ENCODE results near the gene SRRM4. TPM values are rescaled to one million over a fixed set of nuclear protein-coding genes. Genes with fewer than 3 reads are reported as not detected.

Gene SRRM4
- polyA plus RNA-seq, 12 donors = 0.12 to 1.2 (median 0.26) TPM; not detected in 1

GRCh38 chr12:119115296-119115905, 134.1 kb downstream of the SRRM4 start:
- DNase-seq = peak; percentile 29

- no peak for DNase-seq
Measured at GRCh38 chr12:119117936-119118335, 136.6 kb downstream of the SRRM4 start.

DNA sequence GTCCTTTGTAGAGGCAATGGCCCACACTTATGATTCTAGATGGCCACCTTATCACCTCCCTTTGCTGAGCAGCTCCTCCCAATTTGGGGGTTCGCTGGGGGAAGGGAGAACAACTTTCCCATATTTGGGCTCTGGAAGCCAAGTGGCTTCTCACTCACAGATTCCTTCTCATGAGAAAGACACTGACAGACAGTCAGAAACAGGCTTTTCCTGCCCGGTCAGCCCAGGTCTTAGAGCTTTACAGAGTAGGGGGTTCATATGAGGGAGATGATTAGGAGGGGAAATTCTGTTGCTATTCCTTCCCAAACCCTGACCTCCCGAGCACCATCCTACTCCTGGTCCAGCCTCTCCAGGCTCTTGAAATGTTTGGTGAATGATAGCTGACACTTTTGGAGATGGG, 137.3 kb downstream of the SRRM4 start:
- DNase-seq = no peak

DNA sequence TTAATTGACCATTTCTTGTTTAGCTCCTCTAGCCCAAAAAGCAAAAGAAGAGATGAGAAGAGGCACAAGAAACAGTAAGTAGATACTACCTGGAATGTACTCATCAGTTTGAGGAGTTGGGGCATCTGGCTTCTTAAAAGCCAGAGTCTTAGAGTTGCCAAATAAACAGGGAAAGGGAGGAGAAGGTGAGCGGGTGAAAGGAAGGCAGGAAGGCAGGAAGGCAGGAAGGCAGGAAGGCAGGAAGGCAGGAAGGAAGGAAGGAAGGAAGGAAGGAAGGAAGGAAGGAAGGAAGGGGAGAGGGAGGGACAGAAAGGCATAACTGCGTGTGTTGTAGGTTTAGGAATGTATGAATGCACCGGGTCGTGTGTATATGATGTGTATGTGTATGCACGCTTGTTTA, 140.7 kb downstream of the SRRM4 start:
- DNase-seq = no peak

DNA sequence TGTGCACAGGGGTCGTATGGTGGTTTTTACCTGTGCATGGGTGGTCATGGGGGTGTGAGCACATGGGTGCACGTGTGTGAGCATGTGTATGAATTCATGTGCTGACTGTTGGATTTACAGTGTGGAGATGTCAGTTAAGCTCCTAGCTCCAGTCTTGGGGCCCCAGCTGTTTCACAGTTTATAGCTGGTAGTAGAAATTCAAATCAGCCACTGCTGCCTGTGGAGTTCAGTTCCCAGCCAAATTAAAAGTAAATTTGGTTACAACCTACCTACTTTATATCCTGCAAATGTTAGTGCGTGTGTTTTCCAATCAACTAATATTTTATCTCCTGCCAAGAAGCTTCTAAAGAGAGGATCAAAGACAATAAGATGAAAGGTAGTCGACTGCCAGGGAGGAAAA, 141.4 kb downstream of the SRRM4 start:
- no peak for DNase-seq

DNA sequence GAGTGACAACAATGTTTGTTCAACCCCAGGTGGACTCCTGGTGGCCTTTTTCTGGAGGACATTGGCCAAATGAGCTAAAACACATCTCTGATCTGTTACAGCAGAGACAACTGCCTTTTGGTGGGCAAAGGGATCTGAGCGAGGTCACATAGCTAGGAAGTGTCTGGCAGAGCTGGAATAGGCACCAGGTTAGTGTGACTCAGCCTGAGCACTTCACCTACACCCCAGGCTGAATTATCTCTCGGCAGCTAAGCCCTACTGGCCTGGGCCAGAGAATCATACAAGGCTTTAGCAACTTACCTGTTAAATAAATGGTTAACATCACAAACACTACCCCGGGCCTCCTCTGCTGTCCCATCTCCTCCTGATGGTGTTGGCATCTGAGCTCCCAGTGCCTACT, 147.2 kb downstream of the SRRM4 start:
- no peak for DNase-seq

DNA sequence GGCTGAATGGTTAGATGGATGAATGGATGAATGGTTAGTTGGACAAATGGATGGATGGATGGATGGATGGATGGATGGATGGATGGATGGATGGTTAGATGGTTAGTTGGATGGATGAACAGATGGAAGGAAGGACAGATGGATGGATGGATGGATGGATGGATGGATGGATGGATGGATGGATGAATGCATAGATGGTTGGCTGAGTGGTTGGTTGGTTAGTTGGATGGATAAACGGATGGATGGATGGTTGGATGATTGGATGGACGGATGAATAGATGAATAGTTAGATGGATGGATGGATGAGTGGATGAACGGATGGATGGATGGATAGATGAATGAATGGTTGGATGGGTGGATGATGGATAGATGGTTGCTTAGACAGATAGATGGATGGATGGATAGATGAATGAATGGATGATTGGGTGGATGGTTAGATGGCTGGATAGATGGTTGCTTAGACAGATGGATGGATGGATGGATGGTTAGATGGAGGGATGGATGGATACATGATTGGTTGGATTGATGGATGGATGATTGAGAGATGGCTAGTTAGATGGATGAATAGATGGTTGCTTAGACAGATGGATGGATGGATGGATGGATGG, 148.6 kb downstream of the SRRM4 start:
- DNase-seq = no peak

GRCh38 chr12:119130523-119130922, 149.2 kb downstream of the SRRM4 start:
- no peak for DNase-seq

GRCh38 chr12:119134284-119135072, 153.1 kb downstream of the SRRM4 start:
- DNase-seq = no peak

GRCh38 chr12:119136811-119137410, 155.6 kb downstream of the SRRM4 start:
- no peak for DNase-seq

DNA sequence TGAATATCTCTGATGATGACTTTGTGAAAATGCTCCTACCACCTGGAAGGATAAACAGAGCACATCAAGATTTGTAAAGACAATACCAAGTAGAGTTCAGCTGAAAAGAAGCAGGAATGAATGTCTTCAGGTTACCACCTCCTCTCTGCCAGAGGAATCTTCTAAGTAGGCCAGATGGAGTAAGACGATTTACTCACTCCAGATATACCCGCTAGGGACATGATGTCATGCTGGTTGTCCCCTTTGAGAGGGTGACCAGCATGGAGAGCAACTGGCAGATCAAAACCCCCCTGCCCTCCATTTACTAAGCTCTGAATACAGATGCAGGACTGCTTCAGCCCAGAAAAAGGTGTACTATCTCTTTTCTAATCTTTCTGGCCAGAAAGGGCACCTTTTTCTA, 158.1 kb downstream of the SRRM4 start:
- no peak for DNase-seq

DNA sequence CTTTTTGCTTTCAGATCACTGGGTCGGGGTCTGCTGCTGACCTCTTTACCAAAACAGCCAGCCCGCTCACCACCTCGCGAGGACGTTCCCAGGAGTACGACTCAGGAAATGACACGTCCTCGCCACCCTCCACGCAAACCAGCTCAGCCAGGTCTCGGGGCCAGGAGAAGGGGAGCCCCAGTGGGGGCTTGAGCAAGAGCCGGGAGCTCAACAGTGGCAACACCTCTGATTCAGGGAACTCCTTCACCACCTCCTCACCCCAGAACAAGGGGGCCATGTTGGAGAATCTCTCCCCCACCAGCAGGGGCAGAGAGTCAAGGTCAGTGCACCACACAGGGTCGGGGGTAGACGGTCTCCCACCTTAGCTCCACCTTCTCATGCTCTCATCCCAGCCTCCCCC, 164.0 kb downstream of the SRRM4 start:
- DNase-seq = no peak

- DNase-seq = no peak
Measured at GRCh38 chr12:119147847-119148448, 166.6 kb downstream of the SRRM4 start.

GRCh38 chr12:119149270-119149669, 167.9 kb downstream of the SRRM4 start:
- DNase-seq = no peak

GRCh38 chr12:119151445-119152026, 170.2 kb downstream of the SRRM4 start:
- DNase-seq = no peak

- DNase-seq = no peak
Measured at GRCh38 chr12:119153477-119154434, 172.4 kb downstream of the SRRM4 start.

- DNase-seq = no peak
Measured at GRCh38 chr12:119154435-119154818, 173.1 kb downstream of the SRRM4 start.

DNA sequence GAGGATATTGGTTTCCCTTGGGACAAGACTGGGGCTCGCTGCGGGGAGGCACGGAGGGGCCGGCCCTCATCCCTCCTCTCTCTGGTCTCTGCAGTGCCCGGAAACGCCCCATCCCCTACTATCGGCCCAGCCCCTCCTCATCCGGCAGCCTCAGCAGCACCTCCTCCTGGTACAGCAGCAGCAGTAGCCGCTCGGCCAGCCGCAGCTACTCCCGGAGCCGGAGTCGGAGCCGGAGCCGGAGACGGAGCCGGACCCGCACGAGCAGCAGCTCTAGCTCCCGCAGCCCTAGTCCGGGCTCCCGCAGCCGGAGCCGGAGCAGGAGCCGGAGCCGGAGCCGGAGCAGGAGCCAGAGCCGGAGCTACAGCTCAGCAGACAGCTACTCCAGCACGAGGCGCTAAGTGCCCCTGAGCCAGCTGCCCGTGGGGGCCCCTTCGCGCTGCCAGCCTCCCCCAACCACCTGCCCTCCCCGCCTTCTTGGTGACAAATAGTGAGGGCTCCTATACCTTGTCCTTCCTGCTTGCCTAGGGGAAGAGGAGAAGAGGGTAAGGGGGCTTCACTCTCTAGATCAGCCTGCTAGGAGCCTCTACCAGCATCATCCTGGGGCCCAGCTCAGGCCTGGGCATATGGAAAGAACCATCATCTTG, 175.2 kb downstream of the SRRM4 start:
- no peak for DNase-seq

- DNase-seq = no peak
Measured at GRCh38 chr12:119157528-119157927, 176.2 kb downstream of the SRRM4 start.

DNA sequence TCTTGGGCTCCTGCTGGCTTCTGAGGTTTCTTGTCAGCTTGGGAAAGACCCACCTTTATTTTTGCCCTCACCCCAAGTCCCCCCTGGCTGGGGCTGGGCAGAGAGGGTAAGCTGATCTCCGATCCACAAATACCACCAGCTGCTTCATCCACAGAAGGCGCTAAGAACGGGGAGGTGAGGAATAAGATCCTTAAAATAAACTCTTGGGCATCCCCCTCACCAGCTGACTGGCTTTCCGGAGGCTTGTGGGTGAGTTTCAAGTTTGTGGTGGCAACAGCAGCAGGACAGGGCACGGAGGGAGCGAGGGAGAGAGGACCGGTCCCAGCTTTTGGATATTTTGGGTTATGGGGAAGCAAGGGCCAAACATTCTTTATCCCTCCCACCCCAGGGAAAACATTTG, 176.6 kb downstream of the SRRM4 start:
- no peak for DNase-seq

All from muscle of arm (tissue), 12 donors.